MM.1S (cell line): ENCODE measurements around the gene MAP3K12.

Source experiments
- EZH2 ChIP-seq: fragments of 300-600 bp; sonication (generic); optimal IDR thresholded peaks from 2 replicates; pipeline ENCODE3; 2017; ENCODE audit warnings: low read depth, mild to moderate bottlenecking, antibody characterized with exemption, low read length, mixed read lengths
- TF ChIP-seq, protein P1 (sequence below): fragments of 300-600 bp; sonication (generic); IDR thresholded peaks from 2 replicates; pipeline ENCODE4 v1.5.1; 2016; ENCODE audit warnings: antibody characterized with exemption, low read length, mixed read lengths

DNA sequence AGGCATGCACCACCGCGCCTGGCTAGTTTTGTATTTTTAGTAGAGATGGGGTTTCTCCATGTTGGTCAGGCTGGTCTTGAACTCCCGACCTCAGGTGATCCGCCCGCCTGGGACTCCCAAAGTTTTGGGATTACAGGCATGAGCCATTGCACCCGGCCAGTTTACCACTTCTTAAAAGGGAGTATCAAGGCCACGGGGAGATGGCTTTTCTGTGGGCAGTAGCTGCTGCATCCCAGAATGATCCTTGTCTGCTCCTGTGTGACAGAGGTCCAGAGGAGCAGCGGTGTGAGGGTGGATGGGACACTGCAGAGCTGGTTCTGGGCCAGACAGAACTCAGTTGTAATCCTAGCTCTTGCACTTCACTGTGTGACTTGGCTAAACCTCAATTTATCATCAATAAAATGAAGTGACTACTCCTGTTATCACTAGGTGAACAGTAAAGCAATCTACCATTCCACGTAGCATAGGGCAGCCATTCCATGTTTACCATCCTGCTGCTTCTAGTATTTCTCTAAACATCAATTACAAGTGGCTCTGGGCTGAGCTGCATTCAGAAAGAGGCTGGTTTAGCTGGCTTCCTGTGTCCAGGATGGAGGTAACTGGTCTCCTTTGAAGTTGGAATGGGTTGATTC is 11.0 kb upstream of the MAP3K12 start:
- TF ChIP-seq, protein P1, sequence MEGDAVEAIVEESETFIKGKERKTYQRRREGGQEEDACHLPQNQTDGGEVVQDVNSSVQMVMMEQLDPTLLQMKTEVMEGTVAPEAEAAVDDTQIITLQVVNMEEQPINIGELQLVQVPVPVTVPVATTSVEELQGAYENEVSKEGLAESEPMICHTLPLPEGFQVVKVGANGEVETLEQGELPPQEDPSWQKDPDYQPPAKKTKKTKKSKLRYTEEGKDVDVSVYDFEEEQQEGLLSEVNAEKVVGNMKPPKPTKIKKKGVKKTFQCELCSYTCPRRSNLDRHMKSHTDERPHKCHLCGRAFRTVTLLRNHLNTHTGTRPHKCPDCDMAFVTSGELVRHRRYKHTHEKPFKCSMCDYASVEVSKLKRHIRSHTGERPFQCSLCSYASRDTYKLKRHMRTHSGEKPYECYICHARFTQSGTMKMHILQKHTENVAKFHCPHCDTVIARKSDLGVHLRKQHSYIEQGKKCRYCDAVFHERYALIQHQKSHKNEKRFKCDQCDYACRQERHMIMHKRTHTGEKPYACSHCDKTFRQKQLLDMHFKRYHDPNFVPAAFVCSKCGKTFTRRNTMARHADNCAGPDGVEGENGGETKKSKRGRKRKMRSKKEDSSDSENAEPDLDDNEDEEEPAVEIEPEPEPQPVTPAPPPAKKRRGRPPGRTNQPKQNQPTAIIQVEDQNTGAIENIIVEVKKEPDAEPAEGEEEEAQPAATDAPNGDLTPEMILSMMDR = no peak
- TF ChIP-seq EZH2 = no peak
